ENCODE results near the gene SMAD7. TPM values are rescaled to one million over a fixed set of nuclear protein-coding genes. Genes with fewer than 3 reads are reported as not detected.

The SMAD7 gene
- total and polyA plus RNA-seq, 10 of the 15 experiments (the other 5 are each of a cell fraction or from before 2014, with no cell fraction given) = 1.3 to 22.5 (median 8.0) TPM

DNA sequence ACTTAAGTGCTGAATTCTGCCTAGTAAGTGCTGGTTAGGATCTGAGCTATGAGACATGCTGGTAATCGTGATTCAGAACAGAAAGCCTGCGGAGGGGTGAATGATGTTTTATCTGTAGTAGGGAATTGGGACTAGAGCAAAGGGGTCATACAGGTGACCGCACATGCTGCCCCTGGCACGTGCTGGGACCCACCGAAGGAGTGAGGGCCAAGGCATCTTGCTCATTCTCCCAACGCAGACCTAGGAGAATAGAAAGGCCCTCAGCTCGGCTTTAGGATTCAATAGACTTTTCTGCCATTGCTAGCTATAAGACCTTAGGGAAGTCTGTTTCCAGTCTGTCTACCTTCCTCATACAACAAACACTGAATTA is 8.8 kb upstream of the SMAD7 start (continued):
- TF ChIP-seq, protein P1, sequence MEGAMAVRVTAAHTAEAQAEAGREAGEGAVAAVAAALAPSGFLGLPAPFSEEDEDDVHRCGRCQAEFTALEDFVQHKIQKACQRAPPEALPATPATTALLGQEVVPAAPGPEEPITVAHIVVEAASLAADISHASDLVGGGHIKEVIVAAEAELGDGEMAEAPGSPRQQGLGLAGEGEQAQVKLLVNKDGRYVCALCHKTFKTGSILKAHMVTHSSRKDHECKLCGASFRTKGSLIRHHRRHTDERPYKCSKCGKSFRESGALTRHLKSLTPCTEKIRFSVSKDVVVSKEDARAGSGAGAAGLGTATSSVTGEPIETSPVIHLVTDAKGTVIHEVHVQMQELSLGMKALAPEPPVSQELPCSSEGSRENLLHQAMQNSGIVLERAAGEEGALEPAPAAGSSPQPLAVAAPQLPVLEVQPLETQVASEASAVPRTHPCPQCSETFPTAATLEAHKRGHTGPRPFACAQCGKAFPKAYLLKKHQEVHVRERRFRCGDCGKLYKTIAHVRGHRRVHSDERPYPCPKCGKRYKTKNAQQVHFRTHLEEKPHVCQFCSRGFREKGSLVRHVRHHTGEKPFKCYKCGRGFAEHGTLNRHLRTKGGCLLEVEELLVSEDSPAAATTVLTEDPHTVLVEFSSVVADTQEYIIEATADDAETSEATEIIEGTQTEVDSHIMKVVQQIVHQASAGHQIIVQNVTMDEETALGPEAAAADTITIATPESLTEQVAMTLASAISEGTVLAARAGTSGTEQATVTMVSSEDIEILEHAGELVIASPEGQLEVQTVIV (IDR thresholded peaks at IDR 0.05; ENCODE audit: borderline replicate concordance, partially characterized antibody) = no peak
- TF ChIP-seq EGR1 (IDR thresholded peaks at IDR 0.05; ENCODE audit: borderline replicate concordance in 1 of 2, low read depth in 2 of 2, low read length in 2 of 2) = no peak

DNA sequence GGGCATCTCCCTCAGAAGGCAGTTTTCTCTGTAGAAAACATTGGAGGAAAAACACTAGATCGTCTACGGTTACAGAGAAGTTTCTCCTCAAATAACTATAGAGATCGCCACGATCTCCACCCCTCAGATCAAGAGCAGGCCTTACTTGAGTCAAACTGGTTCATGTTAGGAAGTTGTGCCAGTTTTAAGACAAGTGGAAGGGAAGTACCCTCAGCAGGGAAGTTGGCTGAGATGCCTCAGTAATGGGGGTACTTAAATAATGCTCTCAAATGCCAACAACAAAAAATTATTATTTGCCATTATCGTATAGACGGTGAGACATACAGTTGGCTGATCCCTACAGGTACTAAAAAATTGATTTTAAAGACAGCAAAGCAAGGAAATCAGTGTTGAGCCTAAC is 8.2 kb upstream of the SMAD7 start:
- Histone ChIP-seq H2AFZ (ENCODE audit: control insufficient read depth, low read depth, low read length) (no peak overlapping the region), H3K27me3 (replicated peaks in 1 of 2; ENCODE audit: control insufficient read depth in 2 of 2, insufficient read depth in 2 of 2, low read length in 1 of 2) (0 out of 4 replicates have a peak, but pooled peaks cover 0 to 2% of the 10 kb centered on the region in 2 experiments), H3K9me3 (replicated peaks; ENCODE audit: control insufficient read depth, insufficient read depth, low read length) (no peaks in the 10 kb centered on the region), H3K4me1 (ENCODE audit: control insufficient read depth, insufficient read depth, low read length) (no peaks in the 10 kb centered on the region), H4K20me1 (ENCODE audit: control insufficient read depth, insufficient read depth) (no peaks in the 10 kb centered on the region), H3K4me2 (ENCODE audit: control insufficient read depth, insufficient read depth) (no peak overlapping the region), H3K79me2 (ENCODE audit: control insufficient read depth, insufficient read depth, low read length) (no peaks in the 10 kb centered on the region), H3K36me3 (ENCODE audit: control insufficient read depth in 2 of 2, insufficient read depth in 2 of 2, low read length in 1 of 2) (no peaks in the 10 kb centered on the region), H3K4me3 (no peak overlapping the region), H3K27ac (ENCODE audit: control insufficient read depth, insufficient read depth) (no peak overlapping the region), H3K9ac (ENCODE audit: control insufficient read depth, insufficient read depth, low read length) (no peak overlapping the region)
- POLR2A ChIA-PET = interaction anchor here (1.1 kb wide), 1 partner anchor 12 kb away, joined by 3 read pairs; no protein-coding TSS in a partner anchor
- in situ Hi-C loops (cut with MboI) (no loop called here), intact Hi-C loops (cut with micrococcal nuclease; ENCODE audit: unreplicated experiment) (loop anchor here (10.0 kb wide), 1 partner anchor 1326 kb away; the partner anchor contains the start of genes CXXC1 and MBD1)
- CTCF ChIA-PET = interaction anchor here (1.2 kb wide), 1 partner anchor 219 kb away, joined by 5 read pairs; no protein-coding TSS in a partner anchor
- no peak for DNase-seq (ENCODE audit: low read depth, low spot score)
- RAD21 ChIA-PET (ENCODE audit: unreplicated experiment) = no interaction called here
- TF ChIP-seq PML (IDR thresholded peaks at IDR 0.05; ENCODE audit: low read length) (no peak), IRF4 (IDR thresholded peaks at IDR 0.05; ENCODE audit: low read depth, low read length) (no peak), SUPT20H (IDR thresholded peaks at IDR 0.05; ENCODE audit: borderline replicate concordance, control insufficient read depth, low read depth, low read length) (no peak), CEBPB (IDR thresholded peaks at IDR 0.05; ENCODE audit: borderline replicate concordance in 1 of 2, low read depth in 2 of 2, low read length in 2 of 2) (no peak), FOXK2 (IDR thresholded peaks at IDR 0.05) (no peak), KDM1A (IDR thresholded peaks at IDR 0.05; ENCODE audit: borderline replicate concordance) (no peak)
- TF ChIP-seq, protein P1 (IDR thresholded peaks at IDR 0.05; ENCODE audit: borderline replicate concordance, partially characterized antibody) = no peak
- SMC1A ChIA-PET (ENCODE audit: uncharacterized antibody, unreplicated experiment) = interaction anchor here (2.0 kb wide), 1 partner anchor 177 kb away, joined by 4 read pairs; no protein-coding TSS in a partner anchor
- FAIRE-seq = no peak
- WGBS (ENCODE audit: insufficient coverage, insufficient replicate concordance, low lambda C conversion rate, missing lambda C conversion rate) = 82% methylated on average over 6 of the region's 6 CpGs
- no TSS peak for BruUV-seq (replicated peaks)
- ATAC-seq = no peak
